Body of pancreas (tissue), 4 donors: ENCODE results near the gene WDR5B.

Experiments
- POLR2A ChIP-seq, 3 donors: fragments of 450-650 bp; IDR thresholded peaks; one replicate each; pipeline ENCODE4 v1.6.1; 2016; ENCODE audit warnings: antibody characterized with exemption in 3 of 3, mild to moderate bottlenecking in 2 of 3
- TF ChIP-seq, protein P1 (sequence below), 7 experiments: fragments of 450-650 bp in 4 of 7; fragments of 200-600 bp in 3 of 7; sonication (generic) in 3 of 7; IDR thresholded peaks; one replicate each; pipeline ENCODE4 v1.5.1; 2016 to 2019; ENCODE audit warnings: antibody characterized with exemption in 7 of 7

GRCh38 chr3:122396511-122396910 lies 19.4 kb downstream of the WDR5B start:
- TF ChIP-seq, protein P1, sequence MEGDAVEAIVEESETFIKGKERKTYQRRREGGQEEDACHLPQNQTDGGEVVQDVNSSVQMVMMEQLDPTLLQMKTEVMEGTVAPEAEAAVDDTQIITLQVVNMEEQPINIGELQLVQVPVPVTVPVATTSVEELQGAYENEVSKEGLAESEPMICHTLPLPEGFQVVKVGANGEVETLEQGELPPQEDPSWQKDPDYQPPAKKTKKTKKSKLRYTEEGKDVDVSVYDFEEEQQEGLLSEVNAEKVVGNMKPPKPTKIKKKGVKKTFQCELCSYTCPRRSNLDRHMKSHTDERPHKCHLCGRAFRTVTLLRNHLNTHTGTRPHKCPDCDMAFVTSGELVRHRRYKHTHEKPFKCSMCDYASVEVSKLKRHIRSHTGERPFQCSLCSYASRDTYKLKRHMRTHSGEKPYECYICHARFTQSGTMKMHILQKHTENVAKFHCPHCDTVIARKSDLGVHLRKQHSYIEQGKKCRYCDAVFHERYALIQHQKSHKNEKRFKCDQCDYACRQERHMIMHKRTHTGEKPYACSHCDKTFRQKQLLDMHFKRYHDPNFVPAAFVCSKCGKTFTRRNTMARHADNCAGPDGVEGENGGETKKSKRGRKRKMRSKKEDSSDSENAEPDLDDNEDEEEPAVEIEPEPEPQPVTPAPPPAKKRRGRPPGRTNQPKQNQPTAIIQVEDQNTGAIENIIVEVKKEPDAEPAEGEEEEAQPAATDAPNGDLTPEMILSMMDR (IDR thresholded peaks at IDR 0.05) = no peak
- no peak for TF ChIP-seq POLR2A (IDR thresholded peaks at IDR 0.05)
